ENCODE results near the gene SOX18. TPM values are rescaled to one million over a fixed set of nuclear protein-coding genes. Genes with fewer than 3 reads are reported as not detected.

Gene SOX18
- total RNA-seq, 1 experiment from 2014 or later, result 0.30 TPM

- CTCF ChIA-PET, result no interaction called here
- TF ChIP-seq CTCF (conservative IDR thresholded peaks at IDR 0.05; ENCODE audit: low read depth, low read length) (no peak), EZH2 (IDR thresholded peaks at IDR 0.05; ENCODE audit: borderline replicate concordance, low read depth, low read length, poor library complexity, severe bottlenecking) (no peak)
- H3K27me3 ChIP-seq (replicated peaks; ENCODE audit: insufficient read depth, low read depth, low read length, poor library complexity), result no peaks in the 10 kb centered on the region
- no TSS peak for BruUV-seq (replicated peaks)
- no peak overlapping the region for H3K27ac ChIP-seq (ENCODE audit: low read depth, low read length, poor library complexity, severe bottlenecking)
- H3K4me1 ChIP-seq (ENCODE audit: insufficient read depth, low read length, poor library complexity, severe bottlenecking), result no peaks in the 10 kb centered on the region
- DNase-seq (ENCODE audit: low spot score), result no peak
- no peaks in the 10 kb centered on the region for H3K9me3 ChIP-seq (ENCODE audit: low read depth, low read length, poor library complexity, severe bottlenecking)
- POLR2A ChIA-PET (ENCODE audit: low non-redundant PET), result no interaction called here
- peaks cover 43% of the 10 kb centered on the region for H3K36me3 ChIP-seq (ENCODE audit: insufficient read depth, low read length, poor library complexity, severe bottlenecking)
- H3K4me3 ChIP-seq (ENCODE audit: low read depth, low read length, poor library complexity, severe bottlenecking), result no peak overlapping the region
- intact Hi-C loops (cut with micrococcal nuclease; ENCODE audit: unreplicated experiment), result no loop called here
These were observed 44.0 kb downstream of the SOX18 start for GRCh38 chr20:64005394-64005793.

GRCh38 chr20:64003960-64004725, 45.3 kb downstream of the SOX18 start:
- POLR2A ChIA-PET (ENCODE audit: low non-redundant PET), result no interaction called here
- peaks cover 50% of the 10 kb centered on the region for H3K36me3 ChIP-seq (ENCODE audit: insufficient read depth, low read length, poor library complexity, severe bottlenecking)

GRCh38 chr20:64001607-64002011, 47.8 kb downstream of the SOX18 start:
- BruUV-seq (replicated peaks), result no TSS peak
- H3K4me1 ChIP-seq (ENCODE audit: insufficient read depth, low read length, poor library complexity, severe bottlenecking), result no peaks in the 10 kb centered on the region
- intact Hi-C loops (cut with micrococcal nuclease; ENCODE audit: unreplicated experiment), result no loop called here
- no peak for TF ChIP-seq CTCF (conservative IDR thresholded peaks at IDR 0.05; ENCODE audit: low read depth, low read length)
- TF ChIP-seq EZH2 (IDR thresholded peaks at IDR 0.05; ENCODE audit: borderline replicate concordance, low read depth, low read length, poor library complexity, severe bottlenecking), result no peak
- no peaks in the 10 kb centered on the region for H3K27me3 ChIP-seq (replicated peaks; ENCODE audit: insufficient read depth, low read depth, low read length, poor library complexity)
- no peak overlapping the region for H3K4me3 ChIP-seq (ENCODE audit: low read depth, low read length, poor library complexity, severe bottlenecking)
- no peaks in the 10 kb centered on the region for H3K9me3 ChIP-seq (ENCODE audit: low read depth, low read length, poor library complexity, severe bottlenecking)
- POLR2A ChIA-PET (ENCODE audit: low non-redundant PET), result no interaction called here
- CTCF ChIA-PET, result no interaction called here
- no peak overlapping the region for H3K27ac ChIP-seq (ENCODE audit: low read depth, low read length, poor library complexity, severe bottlenecking)
- no peak for DNase-seq (ENCODE audit: low spot score)
- peaks cover 58% of the 10 kb centered on the region for H3K36me3 ChIP-seq (ENCODE audit: insufficient read depth, low read length, poor library complexity, severe bottlenecking)

More at GRCh38 chr20:64003960-64004725, 45.3 kb downstream of the SOX18 start:
- CTCF ChIA-PET, result no interaction called here
- Histone ChIP-seq H3K9me3 (ENCODE audit: low read depth, low read length, poor library complexity, severe bottlenecking) (no peaks in the 10 kb centered on the region), H3K27me3 (replicated peaks; ENCODE audit: insufficient read depth, low read depth, low read length, poor library complexity) (no peaks in the 10 kb centered on the region), H3K4me1 (ENCODE audit: insufficient read depth, low read length, poor library complexity, severe bottlenecking) (no peaks in the 10 kb centered on the region), H3K4me3 (ENCODE audit: low read depth, low read length, poor library complexity, severe bottlenecking) (no peak overlapping the region), H3K27ac (ENCODE audit: low read depth, low read length, poor library complexity, severe bottlenecking) (no peak overlapping the region)
- intact Hi-C loops (cut with micrococcal nuclease; ENCODE audit: unreplicated experiment), result no loop called here
- TF ChIP-seq EZH2 (IDR thresholded peaks at IDR 0.05; ENCODE audit: borderline replicate concordance, low read depth, low read length, poor library complexity, severe bottlenecking), result no peak
- TF ChIP-seq CTCF (conservative IDR thresholded peaks at IDR 0.05; ENCODE audit: low read depth, low read length), result no peak
- DNase-seq (ENCODE audit: low spot score), result no peak
- BruUV-seq (replicated peaks), result no TSS peak
